Epithelial cell of proximal tubule (primary cell): Measurements from ENCODE around the gene PPP1R2. TPM values are rescaled to one million over a fixed set of nuclear protein-coding genes. Genes with fewer than 3 reads are reported as not detected.

Experiments used
- DNase-seq: peaks from one replicate; pipeline ENCODE4 v3.0.0-alpha.2; 2011; ENCODE audit warnings: low read depth
- H3K4me3 ChIP-seq: 2 replicates; pipeline ENCODE4 v1.5.1; 2011; ENCODE audit warnings: low read depth, mild to moderate bottlenecking, low read length
- total RNA-seq: library from RNA; depleted of rRNA; stranded (reverse); fragments of >200 nt; gene quantifications from 2 replicates; pipeline ENCODE4 v1.2.3, GENCODE V29; 2015
- TF ChIP-seq, protein P1 (sequence below): conservative IDR thresholded peaks from 2 replicates; pipeline ENCODE4 v1.5.1; 2012; ENCODE audit warnings: low read depth, mild to moderate bottlenecking, low read length

Gene PPP1R2
- total RNA-seq, 1 donor from 2014 or later, result 43.5 TPM

DNA sequence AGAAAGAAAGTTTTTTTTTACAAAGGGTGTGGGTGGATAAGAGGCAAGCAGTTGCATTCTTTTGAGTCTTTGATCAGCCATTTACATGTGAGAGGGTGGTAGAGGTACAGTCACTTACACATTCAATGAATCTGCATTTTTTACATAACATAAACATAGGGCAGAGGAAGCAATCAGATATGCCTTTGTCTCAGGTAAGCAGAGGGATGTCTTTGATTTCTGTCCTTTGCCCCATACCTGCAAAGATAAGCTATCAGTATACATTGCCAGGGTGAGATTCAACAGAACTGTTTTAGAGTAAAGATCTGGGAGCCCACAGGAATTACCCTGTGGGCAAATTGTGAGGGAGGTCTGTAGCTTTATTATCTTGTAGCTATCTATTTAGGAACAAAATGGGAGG lies 5.4 kb upstream of the PPP1R2 start:
- no peak overlapping the region for H3K4me3 ChIP-seq
- DNase-seq, result no peak
- TF ChIP-seq, protein P1, sequence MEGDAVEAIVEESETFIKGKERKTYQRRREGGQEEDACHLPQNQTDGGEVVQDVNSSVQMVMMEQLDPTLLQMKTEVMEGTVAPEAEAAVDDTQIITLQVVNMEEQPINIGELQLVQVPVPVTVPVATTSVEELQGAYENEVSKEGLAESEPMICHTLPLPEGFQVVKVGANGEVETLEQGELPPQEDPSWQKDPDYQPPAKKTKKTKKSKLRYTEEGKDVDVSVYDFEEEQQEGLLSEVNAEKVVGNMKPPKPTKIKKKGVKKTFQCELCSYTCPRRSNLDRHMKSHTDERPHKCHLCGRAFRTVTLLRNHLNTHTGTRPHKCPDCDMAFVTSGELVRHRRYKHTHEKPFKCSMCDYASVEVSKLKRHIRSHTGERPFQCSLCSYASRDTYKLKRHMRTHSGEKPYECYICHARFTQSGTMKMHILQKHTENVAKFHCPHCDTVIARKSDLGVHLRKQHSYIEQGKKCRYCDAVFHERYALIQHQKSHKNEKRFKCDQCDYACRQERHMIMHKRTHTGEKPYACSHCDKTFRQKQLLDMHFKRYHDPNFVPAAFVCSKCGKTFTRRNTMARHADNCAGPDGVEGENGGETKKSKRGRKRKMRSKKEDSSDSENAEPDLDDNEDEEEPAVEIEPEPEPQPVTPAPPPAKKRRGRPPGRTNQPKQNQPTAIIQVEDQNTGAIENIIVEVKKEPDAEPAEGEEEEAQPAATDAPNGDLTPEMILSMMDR, result no peak

DNA sequence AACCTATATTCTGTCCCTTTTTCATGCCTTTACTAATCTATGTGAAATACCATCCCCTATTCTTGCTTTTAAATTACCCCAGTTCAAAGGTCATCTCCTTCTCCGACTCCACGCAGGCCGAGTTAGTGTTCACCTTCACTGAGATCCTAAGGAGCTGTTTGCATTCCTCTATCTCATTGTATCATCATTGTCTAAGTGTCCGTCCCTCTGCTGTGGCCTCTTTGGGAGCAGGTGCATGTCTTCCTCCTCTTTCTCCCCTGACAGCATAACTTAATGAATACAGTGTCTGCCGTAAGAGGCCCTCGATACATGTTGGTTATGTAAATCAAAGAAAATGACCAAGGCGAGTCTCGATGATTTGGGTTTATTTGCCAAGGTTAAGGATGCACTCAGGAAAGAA lies 4.9 kb upstream of the PPP1R2 start:
- DNase-seq, result no peak
- TF ChIP-seq, protein P1, result no peak

DNA sequence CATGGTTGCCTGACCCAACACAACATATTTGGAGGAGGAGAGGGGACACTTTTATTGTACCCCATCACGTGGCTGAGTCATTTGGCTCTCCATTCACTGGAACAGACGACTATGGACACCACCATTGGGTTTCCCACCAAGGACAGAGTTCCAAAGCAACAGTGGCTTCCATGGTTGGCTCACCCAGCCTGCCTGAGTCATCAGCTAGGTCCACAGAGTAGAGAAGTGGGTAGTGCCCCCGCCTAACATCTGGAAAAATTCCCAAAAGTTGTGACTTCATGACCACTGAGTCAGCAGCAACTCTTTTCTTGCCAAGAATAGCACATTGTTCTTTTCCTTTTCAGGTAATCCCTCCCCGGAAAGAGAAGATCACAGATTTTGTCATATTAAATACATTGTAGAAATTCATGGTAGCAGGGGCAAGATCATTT lies 3.0 kb upstream of the PPP1R2 start:
- peak; percentile 81 for DNase-seq
- TF ChIP-seq, protein P1, result no peak
- H3K4me3 ChIP-seq, result no peak overlapping the region

More for the DNA sequence above, 4.9 kb upstream of the PPP1R2 start:
- no peak overlapping the region for H3K4me3 ChIP-seq

DNA sequence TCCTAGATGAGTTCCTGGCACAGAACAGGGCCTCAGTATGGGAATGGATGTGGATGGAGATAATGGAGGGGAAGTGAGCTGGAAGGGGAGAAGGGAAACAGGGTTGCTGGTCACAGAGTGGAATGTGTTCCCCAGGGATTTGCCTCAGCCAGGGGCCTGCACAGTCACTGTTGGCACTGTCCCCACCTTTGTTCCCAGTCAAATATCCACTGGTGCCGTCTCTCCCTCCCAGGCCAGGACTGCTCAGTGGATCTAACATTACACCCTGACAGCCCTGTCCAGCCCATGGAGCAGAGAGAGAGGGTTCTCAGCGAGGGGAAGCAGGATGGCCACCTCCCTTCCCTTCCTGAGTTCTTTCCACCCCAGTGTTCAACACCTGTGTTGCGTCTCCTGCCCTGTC lies 1.5 kb upstream of the PPP1R2 start:
- TF ChIP-seq, protein P1, result no peak
- H3K4me3 ChIP-seq, result no peak overlapping the region
- DNase-seq, result no peak

DNA sequence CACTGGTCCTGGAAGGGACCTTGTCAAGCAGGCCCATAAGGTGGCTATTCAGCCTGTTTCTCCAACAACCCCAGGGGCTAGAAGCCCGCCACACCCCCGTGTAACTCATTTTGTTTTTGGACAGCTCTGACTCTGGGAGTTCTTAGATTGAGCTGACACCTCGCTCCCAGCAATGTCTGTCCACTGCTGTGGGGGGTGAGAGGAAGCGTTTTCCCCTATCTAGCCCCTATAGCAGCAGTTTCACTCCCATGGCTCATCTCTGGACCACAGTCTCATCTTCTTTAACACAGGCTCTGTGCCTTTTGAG lies 1.1 kb upstream of the PPP1R2 start:
- no peak overlapping the region for H3K4me3 ChIP-seq
- TF ChIP-seq, protein P1, result no peak
- no peak for DNase-seq

DNA sequence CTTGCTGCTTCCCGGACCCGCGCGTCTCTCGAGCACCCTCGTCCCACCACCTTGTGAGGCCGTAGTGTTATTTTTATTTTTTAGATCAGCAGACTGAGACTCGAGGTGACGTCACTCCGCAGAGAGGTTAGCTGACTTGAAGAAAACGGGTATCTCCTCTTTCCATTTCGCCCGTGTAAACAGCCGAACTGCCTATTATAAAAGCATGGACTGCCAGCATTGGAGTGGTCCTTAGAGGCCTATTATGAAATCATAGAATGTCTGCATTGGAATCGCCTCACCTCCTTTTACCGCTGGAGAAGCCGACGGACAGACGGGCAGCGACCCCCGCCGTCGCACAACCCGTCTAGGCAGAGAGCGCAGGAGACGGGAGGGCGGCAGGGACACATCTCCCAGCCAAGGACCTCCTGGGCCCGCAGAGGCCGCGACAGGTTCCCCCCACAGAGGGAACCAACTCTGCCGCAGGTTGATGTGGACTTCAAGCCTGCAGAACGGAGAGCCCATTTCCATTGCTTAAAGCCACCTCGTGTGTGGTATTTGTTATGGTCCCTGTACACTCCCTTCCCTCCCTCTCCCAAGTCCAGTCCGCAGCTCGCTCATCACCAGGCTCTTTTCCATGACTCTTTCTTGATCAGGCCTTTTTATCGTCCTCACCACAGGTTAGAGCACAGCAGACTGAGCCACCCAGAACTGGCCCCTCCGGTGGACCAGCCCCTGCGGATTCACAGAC lies 540 bp upstream of the PPP1R2 start:
- TF ChIP-seq, protein P1, result no peak
- DNase-seq, result no peak
- peak overlapping the region; percentile 81 for H3K4me3 ChIP-seq

DNA sequence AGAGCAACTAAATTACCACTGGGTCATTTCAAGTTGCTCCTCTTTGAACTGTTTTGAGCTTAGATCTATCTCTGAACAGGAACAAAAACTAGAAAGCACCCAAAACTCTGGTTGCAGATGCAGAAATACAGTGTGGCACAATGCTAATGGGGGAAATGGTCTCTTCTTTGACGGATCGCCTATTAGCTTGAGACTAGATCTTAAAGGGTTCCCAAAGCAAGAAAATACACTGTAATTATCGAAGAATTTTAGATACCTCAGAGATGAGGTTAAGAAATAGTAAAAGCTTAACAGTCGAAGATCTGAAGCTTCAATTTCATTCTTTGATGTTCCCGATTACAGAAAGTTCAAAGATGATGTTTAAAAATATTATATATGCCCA lies 818 bp downstream of the PPP1R2 start:
- TF ChIP-seq, protein P1, result no peak
- DNase-seq, result no peak
- H3K4me3 ChIP-seq, result peak overlapping the region; percentile 81
